PFSK-1 (cell line): ENCODE measurements around the gene PRH2.

Experiments
- REST ChIP-seq, 2 experiments: IDR thresholded peaks; 2 replicates each; pipeline versions ENCODE4 v1.6.1 to v1.8.0; 2011 to 2012; ENCODE audit warnings: low read depth in 2 of 2, low read length in 2 of 2, control low read depth in 1 of 2, inconsistent platforms in 1 of 2, mild to moderate bottlenecking in 1 of 2, moderate library complexity in 1 of 2; ENCODE audit not compliant: insufficient read depth in 1 of 2
- TAF1 ChIP-seq: IDR thresholded peaks from 2 replicates; pipeline ENCODE4 v1.6.1; 2012; ENCODE audit warnings: low read length, control low read depth, borderline replicate concordance; ENCODE audit not compliant: insufficient read depth

GRCh38 chr12:10966314-10966713, 37.3 kb downstream of the PRH2 start:
- no peak for TF ChIP-seq TAF1
- no peak for TF ChIP-seq REST (IDR thresholded peaks at IDR 0.05; ENCODE audit: insufficient read depth in 1 of 2, low read depth in 2 of 2, low read length in 2 of 2)
